B cell (primary cell): ENCODE measurements around the gene HOGA1.
"Not testable (repeated sequence)": the region's sequence is repeated elsewhere in the genome, so short reads cannot be mapped to it uniquely, and the experiment has no call there.

Experiments used
- CTCF ChIP-seq: fragments of 200-600 bp; IDR thresholded peaks from one replicate; pipeline ENCODE4 v1.8.0; 2022; ENCODE audit warnings: antibody characterized with exemption, mild to moderate bottlenecking
- EZH2 ChIP-seq: IDR thresholded peaks from 2 replicates; pipeline ENCODE4 v1.6.1; 2012; ENCODE audit warnings: borderline replicate concordance, low read depth, mild to moderate bottlenecking, moderate library complexity, low read length; ENCODE audit not compliant: insufficient read depth, poor library complexity, severe bottlenecking

GRCh38 chr10:97554336-97554735 lies 29.9 kb upstream of the HOGA1 start:
- not testable (repeated sequence) for TF ChIP-seq CTCF, EZH2
